SK-N-SH treated with all-trans-retinoic acid at 6 μM for 48 hours (cell line): Measurements from ENCODE around the gene TSEN54.

Source experiments
- ESRRG ChIP-seq: fragments of 250-450 bp; sonication (Bioruptor Pico); IDR thresholded peaks from 2 replicates; pipeline ENCODE4 v1.6.1; 2021; ENCODE audit warnings: mild to moderate bottlenecking
- PPARA ChIP-seq: fragments of 250-450 bp; sonication (Bioruptor Pico); IDR thresholded peaks from 2 replicates; pipeline ENCODE4 v1.5.0; 2020; ENCODE audit warnings: mild to moderate bottlenecking, borderline replicate concordance
- TCF4 ChIP-seq: fragments of 250-450 bp; sonication (Bioruptor Pico); IDR thresholded peaks from 2 replicates; pipeline ENCODE4 v1.8.0; 2021; ENCODE audit warnings: mild to moderate bottlenecking, moderate library complexity, borderline replicate concordance
- ZFP3 ChIP-seq: fragments of 250-450 bp; sonication (Bioruptor Pico); IDR thresholded peaks from 2 replicates; pipeline ENCODE4 v1.5.0; 2020; ENCODE audit warnings: mild to moderate bottlenecking, moderate library complexity
- ZFP30 ChIP-seq: fragments of 450-650 bp; formaldehyde crosslinking; IDR thresholded peaks from 2 replicates; pipeline ENCODE4 v1.5.0; 2022; ENCODE audit warnings: mild to moderate bottlenecking, moderate library complexity
- TF ChIP-seq, protein P1 (sequence below): fragments of 250-450 bp; sonication (Bioruptor Pico); IDR thresholded peaks from 2 replicates; pipeline ENCODE4 v1.8.0; 2020; ENCODE audit warnings: mild to moderate bottlenecking, moderate library complexity, borderline replicate concordance

GRCh38 chr17:75557852-75558665 is 41.7 kb downstream of the TSEN54 start:
- TF ChIP-seq ESRRG (CRISPR knock-in tag), result no peak
- TF ChIP-seq ZFP30, result no peak
- no peak for TF ChIP-seq TCF4 (CRISPR knock-in tag)
- TF ChIP-seq ZFP3 (CRISPR knock-in tag), result no peak
- TF ChIP-seq, protein P1, sequence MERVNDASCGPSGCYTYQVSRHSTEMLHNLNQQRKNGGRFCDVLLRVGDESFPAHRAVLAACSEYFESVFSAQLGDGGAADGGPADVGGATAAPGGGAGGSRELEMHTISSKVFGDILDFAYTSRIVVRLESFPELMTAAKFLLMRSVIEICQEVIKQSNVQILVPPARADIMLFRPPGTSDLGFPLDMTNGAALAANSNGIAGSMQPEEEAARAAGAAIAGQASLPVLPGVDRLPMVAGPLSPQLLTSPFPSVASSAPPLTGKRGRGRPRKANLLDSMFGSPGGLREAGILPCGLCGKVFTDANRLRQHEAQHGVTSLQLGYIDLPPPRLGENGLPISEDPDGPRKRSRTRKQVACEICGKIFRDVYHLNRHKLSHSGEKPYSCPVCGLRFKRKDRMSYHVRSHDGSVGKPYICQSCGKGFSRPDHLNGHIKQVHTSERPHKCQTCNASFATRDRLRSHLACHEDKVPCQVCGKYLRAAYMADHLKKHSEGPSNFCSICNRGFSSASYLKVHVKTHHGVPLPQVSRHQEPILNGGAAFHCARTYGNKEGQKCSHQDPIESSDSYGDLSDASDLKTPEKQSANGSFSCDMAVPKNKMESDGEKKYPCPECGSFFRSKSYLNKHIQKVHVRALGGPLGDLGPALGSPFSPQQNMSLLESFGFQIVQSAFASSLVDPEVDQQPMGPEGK, result no peak
- TF ChIP-seq PPARA (CRISPR knock-in tag), result no peak
